HG03159 (cell line): Measurements from ENCODE around the gene OR52J3.
"Not testable (repeated sequence)": the region's sequence is repeated elsewhere in the genome, so short reads cannot be mapped to it uniquely, and the experiment has no call there.

Experiments used
- ATAC-seq: cut with Tn5 transposase; IDR thresholded peaks from one replicate; pipeline ENCODE4 v1.9.1; 2021; ENCODE audit warnings: mild to moderate bottlenecking, moderate library complexity; ENCODE audit not compliant: unreplicated experiment

The OR52J3 gene

GRCh38 chr11:5046226-5046625 is at the start of gene OR52J3:
TSS of gene OR52J3 (plus strand) at chr11:5046526. CDS start at chr11:5046526, 0 bp downstream.
- ATAC-seq = no peak

GRCh38 chr11:5004424-5005274 is 41.7 kb upstream of the OR52J3 start:
- ATAC-seq = no peak

- no peak for ATAC-seq
Observed at GRCh38 chr11:5007561-5007960, 38.8 kb upstream of the OR52J3 start.

- ATAC-seq = no peak
Observed at GRCh38 chr11:5011254-5011653, 35.1 kb upstream of the OR52J3 start.

- no peak for ATAC-seq
Observed at GRCh38 chr11:5013012-5013411, 33.3 kb upstream of the OR52J3 start.

- ATAC-seq = no peak
Observed at GRCh38 chr11:5021996-5022395, 24.3 kb upstream of the OR52J3 start.

- ATAC-seq = no peak
Observed at GRCh38 chr11:5036669-5037068, 9.7 kb upstream of the OR52J3 start.

- ATAC-seq = no peak
Observed at GRCh38 chr11:5037926-5038325, 8.4 kb upstream of the OR52J3 start.

- ATAC-seq = no peak
Observed at GRCh38 chr11:5038341-5038740, 8.0 kb upstream of the OR52J3 start.

GRCh38 chr11:5040876-5041275 is 5.5 kb upstream of the OR52J3 start:
- ATAC-seq = no peak

- ATAC-seq = no peak
Observed at GRCh38 chr11:5042091-5042490, 4.2 kb upstream of the OR52J3 start.

GRCh38 chr11:5043380-5043779 is 2.9 kb upstream of the OR52J3 start:
- ATAC-seq = no peak

GRCh38 chr11:5046754-5047330 is 516 bp downstream of the OR52J3 start:
- no peak for ATAC-seq

GRCh38 chr11:5058679-5059078 is 12.4 kb downstream of the OR52J3 start:
- not testable (repeated sequence) for ATAC-seq

- no peak for ATAC-seq
Observed at GRCh38 chr11:5059391-5059790, 13.1 kb downstream of the OR52J3 start, which contains the start of gene OR52E2. TSS of gene OR52E2 (minus strand) at chr11:5059627. CDS start at chr11:5059627, 0 bp downstream.

- ATAC-seq = no peak
Observed at GRCh38 chr11:5065027-5065426, 18.7 kb downstream of the OR52J3 start.

GRCh38 chr11:5069272-5069671 is 22.9 kb downstream of the OR52J3 start, which contains the start of gene OR52E1:
TSS of gene OR52E1 (plus strand) at chr11:5069572.
- ATAC-seq = no peak

GRCh38 chr11:5071799-5072198 is 25.5 kb downstream of the OR52J3 start:
- no peak for ATAC-seq

- ATAC-seq = no peak
Observed at GRCh38 chr11:5081405-5081804, 35.1 kb downstream of the OR52J3 start.

GRCh38 chr11:5083602-5084001 is 37.3 kb downstream of the OR52J3 start:
- ATAC-seq = no peak

GRCh38 chr11:5088556-5088955 is 42.2 kb downstream of the OR52J3 start:
- no peak for ATAC-seq

GRCh38 chr11:5090668-5091067 is 44.3 kb downstream of the OR52J3 start:
- ATAC-seq = no peak
